ENCODE measurements around the gene SUPT4H1.

DNA sequence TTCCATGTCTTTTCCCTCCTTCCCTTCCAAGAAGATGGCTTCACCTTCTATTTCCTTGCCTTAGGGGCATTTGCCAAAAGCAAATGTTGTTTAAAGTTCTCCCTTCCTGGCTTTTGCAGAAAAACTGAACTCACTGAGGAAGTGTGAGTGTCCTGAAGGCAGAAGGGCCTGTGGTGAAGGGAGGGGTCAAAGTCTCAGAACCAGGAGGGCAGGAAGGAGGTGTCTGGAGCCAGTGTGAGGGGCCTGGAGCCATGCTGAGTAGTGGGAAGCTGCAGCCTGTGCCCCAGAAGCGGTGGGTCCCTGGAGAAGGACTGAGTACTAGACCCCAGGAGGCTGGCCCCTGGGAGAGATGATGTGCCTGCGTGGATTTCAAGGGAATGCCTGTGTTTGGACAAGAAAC is 23.8 kb upstream of the SUPT4H1 start:
- TF ChIP-seq, protein P1, sequence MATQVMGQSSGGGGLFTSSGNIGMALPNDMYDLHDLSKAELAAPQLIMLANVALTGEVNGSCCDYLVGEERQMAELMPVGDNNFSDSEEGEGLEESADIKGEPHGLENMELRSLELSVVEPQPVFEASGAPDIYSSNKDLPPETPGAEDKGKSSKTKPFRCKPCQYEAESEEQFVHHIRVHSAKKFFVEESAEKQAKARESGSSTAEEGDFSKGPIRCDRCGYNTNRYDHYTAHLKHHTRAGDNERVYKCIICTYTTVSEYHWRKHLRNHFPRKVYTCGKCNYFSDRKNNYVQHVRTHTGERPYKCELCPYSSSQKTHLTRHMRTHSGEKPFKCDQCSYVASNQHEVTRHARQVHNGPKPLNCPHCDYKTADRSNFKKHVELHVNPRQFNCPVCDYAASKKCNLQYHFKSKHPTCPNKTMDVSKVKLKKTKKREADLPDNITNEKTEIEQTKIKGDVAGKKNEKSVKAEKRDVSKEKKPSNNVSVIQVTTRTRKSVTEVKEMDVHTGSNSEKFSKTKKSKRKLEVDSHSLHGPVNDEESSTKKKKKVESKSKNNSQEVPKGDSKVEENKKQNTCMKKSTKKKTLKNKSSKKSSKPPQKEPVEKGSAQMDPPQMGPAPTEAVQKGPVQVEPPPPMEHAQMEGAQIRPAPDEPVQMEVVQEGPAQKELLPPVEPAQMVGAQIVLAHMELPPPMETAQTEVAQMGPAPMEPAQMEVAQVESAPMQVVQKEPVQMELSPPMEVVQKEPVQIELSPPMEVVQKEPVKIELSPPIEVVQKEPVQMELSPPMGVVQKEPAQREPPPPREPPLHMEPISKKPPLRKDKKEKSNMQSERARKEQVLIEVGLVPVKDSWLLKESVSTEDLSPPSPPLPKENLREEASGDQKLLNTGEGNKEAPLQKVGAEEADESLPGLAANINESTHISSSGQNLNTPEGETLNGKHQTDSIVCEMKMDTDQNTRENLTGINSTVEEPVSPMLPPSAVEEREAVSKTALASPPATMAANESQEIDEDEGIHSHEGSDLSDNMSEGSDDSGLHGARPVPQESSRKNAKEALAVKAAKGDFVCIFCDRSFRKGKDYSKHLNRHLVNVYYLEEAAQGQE (IDR thresholded peaks at IDR 0.05; ENCODE audit: insufficient read depth in 1 of 2, low read depth in 2 of 2, low read length in 1 of 2): no peak
- TF ChIP-seq, protein P2, sequence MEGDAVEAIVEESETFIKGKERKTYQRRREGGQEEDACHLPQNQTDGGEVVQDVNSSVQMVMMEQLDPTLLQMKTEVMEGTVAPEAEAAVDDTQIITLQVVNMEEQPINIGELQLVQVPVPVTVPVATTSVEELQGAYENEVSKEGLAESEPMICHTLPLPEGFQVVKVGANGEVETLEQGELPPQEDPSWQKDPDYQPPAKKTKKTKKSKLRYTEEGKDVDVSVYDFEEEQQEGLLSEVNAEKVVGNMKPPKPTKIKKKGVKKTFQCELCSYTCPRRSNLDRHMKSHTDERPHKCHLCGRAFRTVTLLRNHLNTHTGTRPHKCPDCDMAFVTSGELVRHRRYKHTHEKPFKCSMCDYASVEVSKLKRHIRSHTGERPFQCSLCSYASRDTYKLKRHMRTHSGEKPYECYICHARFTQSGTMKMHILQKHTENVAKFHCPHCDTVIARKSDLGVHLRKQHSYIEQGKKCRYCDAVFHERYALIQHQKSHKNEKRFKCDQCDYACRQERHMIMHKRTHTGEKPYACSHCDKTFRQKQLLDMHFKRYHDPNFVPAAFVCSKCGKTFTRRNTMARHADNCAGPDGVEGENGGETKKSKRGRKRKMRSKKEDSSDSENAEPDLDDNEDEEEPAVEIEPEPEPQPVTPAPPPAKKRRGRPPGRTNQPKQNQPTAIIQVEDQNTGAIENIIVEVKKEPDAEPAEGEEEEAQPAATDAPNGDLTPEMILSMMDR (IDR thresholded peaks at IDR 0.05): no peak
- TF ChIP-seq SIN3A (IDR thresholded peaks at IDR 0.05; ENCODE audit: borderline replicate concordance, insufficient read depth, low read depth, low read length) (no peak), TCF7L2 (IDR thresholded peaks at IDR 0.05; ENCODE audit: low read depth, low read length) (no peak), POLR2AphosphoS5 (IDR thresholded peaks at IDR 0.05; ENCODE audit: low read depth, low read length) (no peak)

Data from Panc1 (cell line).